ENCODE measurements around the gene NUP210.

The NUP210 gene

DNA sequence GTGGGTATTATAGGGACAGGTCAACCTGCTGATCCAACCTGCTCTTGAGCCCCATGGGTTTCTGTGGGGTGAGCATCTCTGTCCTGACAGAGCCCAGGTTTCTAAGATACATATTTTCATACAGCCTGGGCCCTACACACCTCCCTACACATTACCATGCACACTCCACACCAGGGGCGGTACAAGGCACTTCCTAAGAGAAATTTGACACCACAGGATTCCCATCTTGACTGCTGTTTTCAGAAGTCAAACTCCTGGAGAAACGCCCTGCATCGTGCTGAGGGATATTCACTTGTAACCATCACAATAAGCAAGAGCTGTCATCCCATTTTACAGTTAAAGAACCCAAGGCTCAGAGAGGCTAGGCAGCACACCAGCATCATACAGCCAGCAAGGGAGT, 50.1 kb downstream of the NUP210 start:
- peaks cover 61 to 100% (median 95%) of the 10 kb centered on the region in 11 experiments for H3K36me3 ChIP-seq
- H3K27me3 ChIP-seq, result no peaks in the 10 kb centered on the region
- 0 out of 22 replicates have a peak overlapping the region, but pooled peaks of 1 of the 11 experiments have one; percentile 7 for H3K27ac ChIP-seq
- no peak overlapping the region for H3K4me2 ChIP-seq
- H3K9ac ChIP-seq, result no peak overlapping the region
- H3K4me1 ChIP-seq, result peaks cover 0 to 5% (median 0%) of the 10 kb centered on the region in 10 experiments; a peak in 2 of 20 replicates
- no peaks in the 10 kb centered on the region for H3K9me3 ChIP-seq (replicated peaks in 1 of 11)
- no peak for TF ChIP-seq Cebpa-rat (IDR thresholded peaks at IDR 0.05)
- peaks cover 0 to 27% (median 0%) of the 10 kb centered on the region in 11 experiments; a peak in 3 of 22 replicates for H4K20me1 ChIP-seq
- no peak overlapping the region for H3K4me3 ChIP-seq

GRCh38 chr3:13368834-13369233, 51.3 kb downstream of the NUP210 start:
- Histone ChIP-seq H3K36me3 (peaks cover 52 to 100% (median 95%) of the 10 kb centered on the region in 11 experiments), H3K4me2 (no peak overlapping the region), H3K27me3 (no peaks in the 10 kb centered on the region), H3K4me3 (no peak overlapping the region), H3K9me3 (replicated peaks in 1 of 11) (no peaks in the 10 kb centered on the region), H3K4me1 (peaks cover 0 to 8% (median 0%) of the 10 kb centered on the region in 10 experiments; a peak in 2 of 20 replicates), H4K20me1 (peaks cover 0 to 33% (median 0%) of the 10 kb centered on the region in 11 experiments; a peak in 3 of 22 replicates), H3K27ac (no peak overlapping the region), H3K9ac (no peak overlapping the region)
- TF ChIP-seq Cebpa-rat (IDR thresholded peaks at IDR 0.05), result no peak

DNA sequence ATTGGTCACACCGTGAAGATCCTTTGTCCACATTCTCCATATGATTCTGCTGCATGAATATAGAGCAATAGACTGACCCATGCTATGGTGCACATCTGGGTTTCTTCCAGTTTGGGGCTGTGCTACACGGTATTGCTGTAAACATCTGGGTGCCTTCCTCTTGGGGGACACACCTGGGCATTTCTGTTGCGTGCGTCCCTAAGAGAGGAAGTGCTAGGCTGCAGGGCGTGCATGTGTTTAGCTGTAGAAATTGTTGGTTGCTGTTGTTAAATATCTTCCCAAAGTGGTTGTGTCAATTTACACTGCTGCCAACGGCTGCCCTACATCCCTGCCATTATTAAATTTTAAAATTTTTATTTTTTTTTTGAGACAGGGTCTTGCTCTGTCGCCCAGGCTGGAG, 52.4 kb downstream of the NUP210 start:
- no peak overlapping the region for H3K9ac ChIP-seq
- peaks cover 0 to 34% (median 0%) of the 10 kb centered on the region in 11 experiments; a peak in 3 of 22 replicates for H4K20me1 ChIP-seq
- no peak for TF ChIP-seq Cebpa-rat (IDR thresholded peaks at IDR 0.05)
- no peaks in the 10 kb centered on the region for H3K27me3 ChIP-seq
- H3K36me3 ChIP-seq, result peaks cover 41 to 100% (median 95%) of the 10 kb centered on the region in 11 experiments
- no peak overlapping the region for H3K4me3 ChIP-seq
- H3K9me3 ChIP-seq (replicated peaks in 1 of 11), result no peaks in the 10 kb centered on the region
- H3K4me2 ChIP-seq, result no peak overlapping the region
- peaks cover 2 to 17% (median 4%) of the 10 kb centered on the region in 10 experiments; a peak in 19 of 20 replicates for H3K4me1 ChIP-seq
- H3K27ac ChIP-seq, result no peak overlapping the region

- TF ChIP-seq Cebpa-rat (IDR thresholded peaks at IDR 0.05), result no peak
- H3K9ac ChIP-seq, result no peak overlapping the region
- H3K4me2 ChIP-seq, result no peak overlapping the region
- H3K4me3 ChIP-seq, result no peak overlapping the region
- H3K9me3 ChIP-seq (replicated peaks in 1 of 11), result no peaks in the 10 kb centered on the region
- peaks cover 0 to 30% (median 0%) of the 10 kb centered on the region in 11 experiments; a peak in 4 of 22 replicates for H4K20me1 ChIP-seq
- peaks cover 11 to 32% (median 17%) of the 10 kb centered on the region in 10 experiments for H3K4me1 ChIP-seq
- peaks cover 28 to 99% (median 95%) of the 10 kb centered on the region in 11 experiments for H3K36me3 ChIP-seq
- peak overlapping the region in 1 of 11 experiments; percentile 41; a peak in 2 of 22 replicates for H3K27ac ChIP-seq
- H3K27me3 ChIP-seq, result no peaks in the 10 kb centered on the region
Observed at GRCh38 chr3:13365390-13366379, 54.4 kb downstream of the NUP210 start.

DNA sequence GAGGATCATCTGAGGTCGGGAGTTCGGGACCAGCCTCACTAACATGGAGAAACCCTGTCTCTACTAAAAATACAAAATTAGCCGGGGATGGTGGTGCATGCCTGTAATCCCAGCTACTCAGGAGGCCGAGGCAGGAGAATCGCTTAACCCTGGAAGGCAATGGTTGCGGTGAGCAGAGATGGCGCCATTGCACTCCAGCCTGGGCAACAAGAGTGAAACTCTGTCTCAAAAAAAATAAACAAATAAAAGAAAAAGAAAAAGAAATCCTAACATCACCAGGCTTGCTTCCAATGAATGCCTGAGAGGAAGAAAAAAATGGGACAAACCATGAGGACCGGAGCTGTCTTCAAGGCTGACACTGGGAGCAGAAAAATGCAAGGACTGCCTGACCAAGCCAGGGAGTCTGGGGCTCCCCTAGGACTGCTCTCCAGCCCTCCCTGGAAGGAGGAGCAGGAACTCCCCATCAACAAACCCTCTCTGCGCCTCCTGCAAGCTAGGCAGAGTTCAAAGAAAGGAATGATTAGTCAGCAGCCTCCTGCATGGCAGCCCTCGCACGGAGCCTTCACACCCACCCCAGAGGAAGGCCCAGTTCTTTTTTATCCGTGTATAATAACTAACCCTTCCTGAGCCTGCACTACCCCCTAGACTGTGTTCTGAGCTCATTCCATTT, 55.4 kb downstream of the NUP210 start:
- no peaks in the 10 kb centered on the region for H3K27me3 ChIP-seq
- no peak overlapping the region for H3K4me3 ChIP-seq
- TF ChIP-seq Cebpa-rat (IDR thresholded peaks at IDR 0.05), result no peak
- H3K4me2 ChIP-seq, result no peak overlapping the region; a peak in 1 of 22 replicates
- no peaks in the 10 kb centered on the region for H3K9me3 ChIP-seq (replicated peaks in 1 of 11)
- H3K27ac ChIP-seq, result peak overlapping the region in 3 of 11 experiments; percentile 25 to 45 (median 41); a peak in 4 of 22 replicates
- no peak overlapping the region; a peak in 2 of 22 replicates for H3K9ac ChIP-seq
- peaks cover 0 to 28% (median 0%) of the 10 kb centered on the region in 11 experiments; a peak in 2 of 22 replicates for H4K20me1 ChIP-seq
- peaks cover 11 to 32% (median 17%) of the 10 kb centered on the region in 10 experiments for H3K4me1 ChIP-seq
- peaks cover 28 to 99% (median 95%) of the 10 kb centered on the region in 11 experiments for H3K36me3 ChIP-seq

- peaks cover 13 to 47% (median 30%) of the 10 kb centered on the region in 10 experiments for H3K4me1 ChIP-seq
- peaks cover 0 to 50% (median 0%) of the 10 kb centered on the region in 11 experiments; a peak in 2 of 22 replicates for H4K20me1 ChIP-seq
- no peak overlapping the region; a peak in 1 of 22 replicates for H3K9ac ChIP-seq
- no peaks in the 10 kb centered on the region for H3K9me3 ChIP-seq (replicated peaks in 1 of 11)
- peaks cover 46 to 100% (median 95%) of the 10 kb centered on the region in 11 experiments for H3K36me3 ChIP-seq
- H3K27ac ChIP-seq, result peak overlapping the region in 2 of 11 experiments; percentile 54 to 58; a peak in 4 of 22 replicates
- no peak for TF ChIP-seq Cebpa-rat (IDR thresholded peaks at IDR 0.05)
- H3K27me3 ChIP-seq, result no peaks in the 10 kb centered on the region
- H3K4me2 ChIP-seq, result peak overlapping the region in 9 of 11 experiments; percentile 21 to 72 (median 37); a peak in 16 of 22 replicates
- no peak overlapping the region for H3K4me3 ChIP-seq
Observed at GRCh38 chr3:13362551-13362950, 57.6 kb downstream of the NUP210 start.

DNA sequence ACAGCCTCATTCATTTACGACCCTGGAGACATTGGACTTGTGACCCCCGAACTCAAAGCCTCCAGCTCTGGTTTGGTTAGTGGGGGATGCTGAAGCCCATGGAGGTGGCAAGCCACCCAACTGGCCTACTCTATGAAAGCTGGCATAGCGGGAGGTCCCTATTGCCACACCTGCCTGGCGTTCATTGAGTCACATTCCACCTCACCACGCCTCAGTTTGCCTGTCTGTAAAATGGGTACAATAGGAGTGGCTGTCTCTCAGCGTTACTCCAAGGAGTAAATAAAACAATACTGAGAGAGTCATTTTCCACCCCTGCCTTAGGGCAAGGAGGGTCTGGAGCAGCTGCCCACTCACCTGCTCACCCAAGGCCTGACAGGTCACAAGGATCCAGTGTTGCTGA, 60.2 kb downstream of the NUP210 start:
- H3K4me1 ChIP-seq, result peaks cover 13 to 65% (median 54%) of the 10 kb centered on the region in 10 experiments
- H3K9me3 ChIP-seq (replicated peaks in 1 of 11), result no peaks in the 10 kb centered on the region
- no peak for TF ChIP-seq Cebpa-rat (IDR thresholded peaks at IDR 0.05)
- H3K27ac ChIP-seq, result peak overlapping the region in 1 of 11 experiments; percentile 32; a peak in 1 of 22 replicates
- no peak overlapping the region for H3K9ac ChIP-seq
- no peak overlapping the region for H3K4me3 ChIP-seq
- no peak overlapping the region for H3K4me2 ChIP-seq
- H4K20me1 ChIP-seq, result peaks cover 0 to 53% (median 0%) of the 10 kb centered on the region in 11 experiments; a peak in 2 of 22 replicates
- H3K27me3 ChIP-seq, result no peaks in the 10 kb centered on the region
- H3K36me3 ChIP-seq, result peaks cover 45 to 100% (median 98%) of the 10 kb centered on the region in 11 experiments

GRCh38 chr3:13358643-13359042, 61.5 kb downstream of the NUP210 start:
- H3K27me3 ChIP-seq, result no peaks in the 10 kb centered on the region
- no peaks in the 10 kb centered on the region for H3K9me3 ChIP-seq (replicated peaks in 1 of 11)
- peaks cover 24 to 76% (median 65%) of the 10 kb centered on the region in 10 experiments for H3K4me1 ChIP-seq
- TF ChIP-seq Cebpa-rat (IDR thresholded peaks at IDR 0.05), result no peak
- no peak overlapping the region for H3K9ac ChIP-seq
- H4K20me1 ChIP-seq, result peaks cover 0 to 47% (median 0%) of the 10 kb centered on the region in 11 experiments; a peak in 2 of 22 replicates
- peak overlapping the region in 1 of 11 experiments; percentile 39; a peak in 1 of 22 replicates for H3K4me2 ChIP-seq
- H3K27ac ChIP-seq, result peak overlapping the region in 2 of 11 experiments; percentile 38 to 60; a peak in 2 of 22 replicates
- no peak overlapping the region for H3K4me3 ChIP-seq
- H3K36me3 ChIP-seq, result peaks cover 45 to 100% (median 95%) of the 10 kb centered on the region in 11 experiments

Data from BLaER1 treated with 17β-estradiol and CSF1 and Interleukin-3, amounts not matched to agents 10 nM and 100 nM (cell line).